ENCODE measurements around the gene PLEKHG7. TPM values are rescaled to one million over a fixed set of nuclear protein-coding genes. Genes with fewer than 3 reads are reported as not detected.

Gene PLEKHG7
- polyA plus RNA-seq, 1 donor (not counting 4 experiments of a cell fraction or from before 2014, with no cell fraction given), result not detected

DNA sequence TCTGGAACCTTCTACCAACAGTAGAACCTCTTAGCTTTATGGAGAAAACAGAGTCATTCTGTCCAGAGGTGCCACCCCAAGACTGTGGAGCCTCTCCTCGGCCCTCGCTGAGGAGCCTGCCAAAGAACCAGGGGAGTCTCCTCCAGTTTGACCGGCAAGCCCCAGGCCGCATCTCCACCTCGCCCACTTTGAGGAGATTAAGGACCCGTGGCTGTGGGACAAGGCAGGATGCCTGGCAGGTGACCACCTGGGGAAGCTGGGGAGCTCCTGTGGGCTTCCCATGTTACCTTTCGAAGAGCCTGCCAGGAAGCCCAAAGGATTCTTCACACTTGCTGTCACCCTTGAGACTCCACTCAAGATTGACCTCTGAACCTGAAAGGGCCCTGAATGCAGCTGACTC lies 3.8 kb downstream of the PLEKHG7 start:
- H4K20me1 ChIP-seq (ENCODE audit: control insufficient read depth, extremely low read depth, insufficient read depth, low read length), result no peaks in the 10 kb centered on the region
- H3K9ac ChIP-seq (ENCODE audit: control insufficient read depth, extremely low read depth, insufficient read depth, low read length), result no peak overlapping the region
- H3K27me3 ChIP-seq (ENCODE audit: control insufficient read depth, extremely low read depth, insufficient read depth, low read length), result no peaks in the 10 kb centered on the region
- no peak overlapping the region for H3K4me3 ChIP-seq (ENCODE audit: control insufficient read depth in 2 of 3, extremely low read depth in 1 of 3, insufficient read depth in 2 of 3, low read depth in 1 of 3, low read length in 3 of 3)
- dilution Hi-C loops (cut with MboI; ENCODE audit: extremely low pct_ligation_motif_present, low sequenced_read_pairs), result no loop called here
- H3K4me2 ChIP-seq (ENCODE audit: control insufficient read depth, extremely low read depth, insufficient read depth, low read depth, low read length), result no peak overlapping the region
- no peaks in the 10 kb centered on the region for H3K4me1 ChIP-seq (ENCODE audit: control insufficient read depth, extremely low read depth, insufficient read depth, low read length)
- H2AFZ ChIP-seq (ENCODE audit: control insufficient read depth, low read length), result no peak overlapping the region
- no peak for DNase-seq (ENCODE audit: low read depth, low spot score)
- no peaks in the 10 kb centered on the region for H3K79me2 ChIP-seq (ENCODE audit: control insufficient read depth, insufficient read depth, low read length)
- FAIRE-seq, result no peak
- no peaks in the 10 kb centered on the region for H3K36me3 ChIP-seq (ENCODE audit: control insufficient read depth in 2 of 2, extremely low read depth in 1 of 2, insufficient read depth in 2 of 2, low read length in 2 of 2)
- no peaks in the 10 kb centered on the region for H3K9me3 ChIP-seq (ENCODE audit: control insufficient read depth, low read depth, low read length)
- H3K9me1 ChIP-seq (ENCODE audit: control insufficient read depth, extremely low read depth, insufficient read depth, low read length), result no peaks in the 10 kb centered on the region
- TF ChIP-seq, protein P1, sequence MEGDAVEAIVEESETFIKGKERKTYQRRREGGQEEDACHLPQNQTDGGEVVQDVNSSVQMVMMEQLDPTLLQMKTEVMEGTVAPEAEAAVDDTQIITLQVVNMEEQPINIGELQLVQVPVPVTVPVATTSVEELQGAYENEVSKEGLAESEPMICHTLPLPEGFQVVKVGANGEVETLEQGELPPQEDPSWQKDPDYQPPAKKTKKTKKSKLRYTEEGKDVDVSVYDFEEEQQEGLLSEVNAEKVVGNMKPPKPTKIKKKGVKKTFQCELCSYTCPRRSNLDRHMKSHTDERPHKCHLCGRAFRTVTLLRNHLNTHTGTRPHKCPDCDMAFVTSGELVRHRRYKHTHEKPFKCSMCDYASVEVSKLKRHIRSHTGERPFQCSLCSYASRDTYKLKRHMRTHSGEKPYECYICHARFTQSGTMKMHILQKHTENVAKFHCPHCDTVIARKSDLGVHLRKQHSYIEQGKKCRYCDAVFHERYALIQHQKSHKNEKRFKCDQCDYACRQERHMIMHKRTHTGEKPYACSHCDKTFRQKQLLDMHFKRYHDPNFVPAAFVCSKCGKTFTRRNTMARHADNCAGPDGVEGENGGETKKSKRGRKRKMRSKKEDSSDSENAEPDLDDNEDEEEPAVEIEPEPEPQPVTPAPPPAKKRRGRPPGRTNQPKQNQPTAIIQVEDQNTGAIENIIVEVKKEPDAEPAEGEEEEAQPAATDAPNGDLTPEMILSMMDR (optimal IDR thresholded peaks at IDR 0.05 in 1 of 3, IDR thresholded peaks at IDR 0.05 in 1 of 3, conservative IDR thresholded peaks at IDR 0.05 in 1 of 3; ENCODE audit: extremely low read depth in 1 of 3, insufficient read depth in 2 of 3, low read length in 3 of 3), result no peak
- no peak for TF ChIP-seq EZH2 (IDR thresholded peaks at IDR 0.05; ENCODE audit: low read length)
- no peak overlapping the region for H3K27ac ChIP-seq (ENCODE audit: control insufficient read depth, insufficient read depth, low read length)

DNA sequence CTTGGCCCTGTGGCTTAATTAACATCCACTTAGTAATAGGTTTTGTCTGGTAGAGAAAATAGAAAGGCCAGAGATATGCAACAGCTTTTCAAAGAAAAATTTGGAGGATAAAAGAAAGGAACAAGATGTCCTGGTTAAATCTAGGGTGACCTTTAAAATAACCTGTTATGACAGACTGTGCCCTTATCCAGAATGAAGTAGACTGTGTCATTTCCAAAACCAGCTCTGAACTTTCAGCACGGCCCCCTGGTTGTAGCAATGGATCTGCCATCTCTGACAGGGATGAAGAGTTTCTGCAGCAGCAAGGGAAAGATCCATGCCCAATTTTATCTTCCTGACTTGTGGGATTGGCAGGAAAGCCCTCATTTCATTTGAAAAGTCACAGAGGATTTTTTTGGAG lies 5.1 kb downstream of the PLEKHG7 start:
- Histone ChIP-seq H3K9ac (ENCODE audit: control insufficient read depth, extremely low read depth, insufficient read depth, low read length) (no peak overlapping the region), H3K4me3 (ENCODE audit: control insufficient read depth in 2 of 3, extremely low read depth in 1 of 3, insufficient read depth in 2 of 3, low read depth in 1 of 3, low read length in 3 of 3) (no peak overlapping the region), H3K9me1 (ENCODE audit: control insufficient read depth, extremely low read depth, insufficient read depth, low read length) (no peaks in the 10 kb centered on the region), H3K9me3 (ENCODE audit: control insufficient read depth, low read depth, low read length) (no peaks in the 10 kb centered on the region), H3K36me3 (ENCODE audit: control insufficient read depth in 2 of 2, extremely low read depth in 1 of 2, insufficient read depth in 2 of 2, low read length in 2 of 2) (no peaks in the 10 kb centered on the region), H3K4me2 (ENCODE audit: control insufficient read depth, extremely low read depth, insufficient read depth, low read depth, low read length) (no peak overlapping the region), H3K79me2 (ENCODE audit: control insufficient read depth, insufficient read depth, low read length) (no peaks in the 10 kb centered on the region), H3K27ac (ENCODE audit: control insufficient read depth, insufficient read depth, low read length) (no peak overlapping the region), H3K27me3 (ENCODE audit: control insufficient read depth, extremely low read depth, insufficient read depth, low read length) (no peaks in the 10 kb centered on the region), H4K20me1 (ENCODE audit: control insufficient read depth, extremely low read depth, insufficient read depth, low read length) (no peaks in the 10 kb centered on the region), H3K4me1 (ENCODE audit: control insufficient read depth, extremely low read depth, insufficient read depth, low read length) (no peaks in the 10 kb centered on the region), H2AFZ (ENCODE audit: control insufficient read depth, low read length) (no peak overlapping the region)
- dilution Hi-C loops (cut with MboI; ENCODE audit: extremely low pct_ligation_motif_present, low sequenced_read_pairs), result no loop called here
- no peak for FAIRE-seq
- no peak for TF ChIP-seq EZH2 (IDR thresholded peaks at IDR 0.05; ENCODE audit: low read length)
- TF ChIP-seq, protein P1 (optimal IDR thresholded peaks at IDR 0.05 in 1 of 3, IDR thresholded peaks at IDR 0.05 in 1 of 3, conservative IDR thresholded peaks at IDR 0.05 in 1 of 3; ENCODE audit: extremely low read depth in 1 of 3, insufficient read depth in 2 of 3, low read length in 3 of 3), result no peak
- no peak for DNase-seq (ENCODE audit: low read depth, low spot score)
